ENCODE measurements around the gene TREM1. TPM values are rescaled to one million over a fixed set of nuclear protein-coding genes. Genes with fewer than 3 reads are reported as not detected.
A peak's percentile ranks its signal among the peaks of the same experiment; 100 is the strongest.

The TREM1 gene
- total RNA-seq, 1 donor from 2014 or later = not detected

GRCh38 chr6:41326092-41326491 is 39.6 kb upstream of the TREM1 start:
- no peaks in the 10 kb centered on the region for H3K36me3 Mint-ChIP-seq (ENCODE audit: low read depth)
- H3K9me3 Mint-ChIP-seq = no peaks in the 10 kb centered on the region
- H3K4me1 Mint-ChIP-seq = peaks cover 1% of the 10 kb centered on the region
- peaks cover 14% of the 10 kb centered on the region for H3K27me3 Mint-ChIP-seq
- intact Hi-C loops (cut with micrococcal nuclease) = no loop called here
- DNase-seq (no peak), ATAC-seq (ENCODE audit: low read depth) (no peak)
- POLR2A ChIA-PET = interaction anchor here (0.5 kb wide), 1 partner anchor 1653 kb away, joined by 10 read pairs; the partner anchor contains the start of gene PEX6
- H3K4me3 Mint-ChIP-seq = no peak overlapping the region
- CTCF ChIA-PET = no interaction called here
- no peak overlapping the region for H3K27ac Mint-ChIP-seq
- TF ChIP-seq CTCF (IDR thresholded peaks at IDR 0.05) = no peak

GRCh38 chr6:41325446-41326066 is 39.1 kb upstream of the TREM1 start:
- ATAC-seq (ENCODE audit: low read depth) = no peak
- DNase-seq = no peak
- Mint-ChIP-seq H3K4me1 (peaks cover 1% of the 10 kb centered on the region), H3K27me3 (peaks cover 14% of the 10 kb centered on the region), H3K36me3 (ENCODE audit: low read depth) (no peaks in the 10 kb centered on the region), H3K4me3 (no peak overlapping the region), H3K27ac (no peak overlapping the region), H3K9me3 (no peaks in the 10 kb centered on the region)
- no peak for TF ChIP-seq CTCF (IDR thresholded peaks at IDR 0.05)
- CTCF ChIA-PET = no interaction called here
- intact Hi-C loops (cut with micrococcal nuclease) = no loop called here
- POLR2A ChIA-PET = no interaction called here

GRCh38 chr6:41321183-41321582 is 34.7 kb upstream of the TREM1 start:
- ATAC-seq (ENCODE audit: low read depth) (no peak), DNase-seq (no peak)
- Mint-ChIP-seq H3K4me3 (no peak overlapping the region), H3K27ac (no peak overlapping the region), H3K36me3 (ENCODE audit: low read depth) (no peaks in the 10 kb centered on the region), H3K9me3 (no peaks in the 10 kb centered on the region), H3K27me3 (peaks cover 4% of the 10 kb centered on the region), H3K4me1 (peaks cover 28% of the 10 kb centered on the region)
- TF ChIP-seq CTCF (IDR thresholded peaks at IDR 0.05) = no peak
- ChIA-PET POLR2A (interaction anchor here (3.0 kb wide), 1 partner anchor 13 kb away, joined by 17 read pairs; the partner anchor contains the start of gene NCR2), CTCF (interaction anchor here (0.6 to 5.0 kb wide), 8 partner anchors 12 to 230 kb away, joined by 3 to 78 read pairs (median 4); no protein-coding TSS in a partner anchor)
- intact Hi-C loops (cut with micrococcal nuclease) = no loop called here

- Mint-ChIP-seq H3K9me3 (no peaks in the 10 kb centered on the region), H3K4me1 (peaks cover 47% of the 10 kb centered on the region), H3K4me3 (peak overlapping the region; percentile 80), H3K27me3 (no peaks in the 10 kb centered on the region), H3K36me3 (ENCODE audit: low read depth) (no peaks in the 10 kb centered on the region), H3K27ac (peak overlapping the region; percentile 76)
- POLR2A ChIA-PET = interaction anchor here (0.6 to 3.0 kb wide), 4 partner anchors 12 to 1906 kb away, joined by 3 to 17 read pairs (median 4); partner anchors contain the start of genes NCR2 and TREML2
- ATAC-seq (ENCODE audit: low read depth) (peak; percentile 99), DNase-seq (peak; percentile 81)
- CTCF ChIA-PET = interaction anchor here (0.9 to 5.0 kb wide), 11 partner anchors 9 to 227 kb away, joined by 3 to 78 read pairs (median 4); no protein-coding TSS in a partner anchor
- intact Hi-C loops (cut with micrococcal nuclease) = loop anchor here (1.0 kb wide), 6 partner anchors 13 to 313 kb away; no protein-coding TSS in a partner anchor
- TF ChIP-seq CTCF (IDR thresholded peaks at IDR 0.05) = peak; percentile 90
Measured at GRCh38 chr6:41318654-41319565, 32.4 kb upstream of the TREM1 start.

Data from activated B cell treated with CpG ODN at 0.5 μM for 24 hours (primary cell).